ENCODE data around the gene VEGFA. TPM values are rescaled to one million over a fixed set of nuclear protein-coding genes. Genes with fewer than 3 reads are reported as not detected.

The VEGFA gene
- total RNA-seq, 2 experiments from 2014 or later, result 93.7 to 104 TPM

DNA sequence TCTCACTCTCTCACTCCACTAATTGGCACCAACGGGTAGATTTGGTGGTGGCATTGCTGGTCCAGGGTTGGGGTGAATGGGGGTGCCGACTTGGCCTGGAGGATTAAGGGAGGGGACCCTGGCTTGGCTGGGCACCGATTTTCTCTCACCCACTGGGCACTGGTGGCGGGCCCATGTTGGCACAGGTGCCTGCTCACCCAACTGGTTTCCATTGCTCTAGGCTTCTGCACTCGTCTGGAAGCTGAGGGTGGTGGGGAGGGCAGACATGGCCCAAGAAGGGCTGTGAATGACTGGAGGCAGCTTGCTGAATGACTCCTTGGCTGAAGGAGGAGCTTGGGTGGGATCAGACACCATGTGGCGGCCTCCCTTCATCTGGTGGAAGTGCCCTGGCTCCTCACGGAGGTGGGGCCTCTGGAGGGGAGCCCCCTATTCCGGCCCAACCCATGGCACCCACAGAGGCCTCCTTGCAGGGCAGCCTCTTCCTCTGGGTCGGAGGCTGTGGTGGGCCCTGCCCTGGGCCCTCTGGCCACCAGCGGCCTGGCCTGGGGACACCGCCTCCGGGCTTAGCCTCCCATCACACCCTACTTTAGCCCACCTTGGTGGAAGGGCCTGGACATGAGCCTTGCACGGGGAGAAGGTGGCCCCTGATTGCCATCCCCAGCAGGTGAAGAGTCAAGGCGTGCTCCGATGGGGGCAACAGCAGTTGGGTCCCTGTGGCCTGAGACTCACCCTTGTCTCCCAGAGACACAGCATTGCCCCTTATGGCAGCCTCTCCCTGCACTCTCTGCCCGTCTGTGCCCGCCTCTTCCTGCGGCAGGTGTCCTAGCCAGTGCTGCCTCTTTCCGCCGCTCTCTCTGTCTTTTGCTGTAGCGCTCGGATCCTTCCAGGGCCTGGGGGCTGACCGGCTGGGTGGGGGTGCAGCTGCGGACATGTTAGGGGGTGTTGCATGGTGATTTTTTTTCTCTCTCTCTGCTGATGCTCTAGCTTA lies 11.2 kb downstream of the VEGFA start:
- H3K27me3 Mint-ChIP-seq, result no peaks in the 10 kb centered on the region
- peaks cover 8% of the 10 kb centered on the region for H3K4me1 Mint-ChIP-seq (ENCODE audit: low read depth)
- DNase-seq, result no peak
- no peaks in the 10 kb centered on the region for H3K9me3 Mint-ChIP-seq
- peaks cover 82% of the 10 kb centered on the region for H3K36me3 Mint-ChIP-seq (ENCODE audit: low read depth)
- intact Hi-C loops (cut with micrococcal nuclease), result no loop called here
- no peak overlapping the region for H3K27ac Mint-ChIP-seq
- POLR2A ChIA-PET, result no interaction called here
- TF ChIP-seq, protein P1, sequence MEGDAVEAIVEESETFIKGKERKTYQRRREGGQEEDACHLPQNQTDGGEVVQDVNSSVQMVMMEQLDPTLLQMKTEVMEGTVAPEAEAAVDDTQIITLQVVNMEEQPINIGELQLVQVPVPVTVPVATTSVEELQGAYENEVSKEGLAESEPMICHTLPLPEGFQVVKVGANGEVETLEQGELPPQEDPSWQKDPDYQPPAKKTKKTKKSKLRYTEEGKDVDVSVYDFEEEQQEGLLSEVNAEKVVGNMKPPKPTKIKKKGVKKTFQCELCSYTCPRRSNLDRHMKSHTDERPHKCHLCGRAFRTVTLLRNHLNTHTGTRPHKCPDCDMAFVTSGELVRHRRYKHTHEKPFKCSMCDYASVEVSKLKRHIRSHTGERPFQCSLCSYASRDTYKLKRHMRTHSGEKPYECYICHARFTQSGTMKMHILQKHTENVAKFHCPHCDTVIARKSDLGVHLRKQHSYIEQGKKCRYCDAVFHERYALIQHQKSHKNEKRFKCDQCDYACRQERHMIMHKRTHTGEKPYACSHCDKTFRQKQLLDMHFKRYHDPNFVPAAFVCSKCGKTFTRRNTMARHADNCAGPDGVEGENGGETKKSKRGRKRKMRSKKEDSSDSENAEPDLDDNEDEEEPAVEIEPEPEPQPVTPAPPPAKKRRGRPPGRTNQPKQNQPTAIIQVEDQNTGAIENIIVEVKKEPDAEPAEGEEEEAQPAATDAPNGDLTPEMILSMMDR (IDR thresholded peaks at IDR 0.05), result no peak
- CTCF ChIA-PET, result interaction anchor here (2.0 to 3.3 kb wide), 2 partner anchors 8 to 11 kb away, joined by 7 to 11 read pairs; partner anchors contain the start of gene VEGFA
- H3K4me3 Mint-ChIP-seq, result no peak overlapping the region
- no peak for ATAC-seq

GRCh38 chr6:43781941-43782704 lies 12.1 kb downstream of the VEGFA start:
- Mint-ChIP-seq H3K4me1 (ENCODE audit: low read depth) (no peaks in the 10 kb centered on the region), H3K36me3 (ENCODE audit: low read depth) (peaks cover 75% of the 10 kb centered on the region), H3K4me3 (no peak overlapping the region), H3K27me3 (no peaks in the 10 kb centered on the region), H3K9me3 (no peaks in the 10 kb centered on the region), H3K27ac (no peak overlapping the region)
- no peak for DNase-seq
- TF ChIP-seq, protein P1 (IDR thresholded peaks at IDR 0.05), result no peak
- CTCF ChIA-PET, result interaction anchor here (2.0 to 3.3 kb wide), 2 partner anchors 9 to 12 kb away, joined by 7 to 11 read pairs; partner anchors contain the start of gene VEGFA
- POLR2A ChIA-PET, result interaction anchor here (1.0 kb wide), 1 partner anchor 12 kb away, joined by 3 read pairs; the partner anchor contains the start of gene VEGFA
- intact Hi-C loops (cut with micrococcal nuclease), result no loop called here
- ATAC-seq, result no peak

GRCh38 chr6:43782764-43783513 lies 12.9 kb downstream of the VEGFA start:
- Mint-ChIP-seq H3K4me3 (no peak overlapping the region), H3K27me3 (no peaks in the 10 kb centered on the region), H3K27ac (no peak overlapping the region), H3K9me3 (no peaks in the 10 kb centered on the region), H3K4me1 (ENCODE audit: low read depth) (no peaks in the 10 kb centered on the region), H3K36me3 (ENCODE audit: low read depth) (peaks cover 67% of the 10 kb centered on the region)
- POLR2A ChIA-PET, result interaction anchor here (1.0 kb wide), 1 partner anchor 13 kb away, joined by 3 read pairs; the partner anchor contains the start of gene VEGFA
- TF ChIP-seq, protein P1 (IDR thresholded peaks at IDR 0.05), result no peak
- CTCF ChIA-PET, result interaction anchor here (1.0 to 3.3 kb wide), 3 partner anchors 9 to 58 kb away, joined by 3 to 11 read pairs (median 7); partner anchors contain the start of gene VEGFA
- ATAC-seq, result no peak
- no peak for DNase-seq
- intact Hi-C loops (cut with micrococcal nuclease), result no loop called here

- TF ChIP-seq, protein P1 (IDR thresholded peaks at IDR 0.05), result no peak
Observed at GRCh38 chr6:43784049-43784855, 14.2 kb downstream of the VEGFA start.

More at GRCh38 chr6:43784049-43784855, 14.2 kb downstream of the VEGFA start:
- ChIA-PET POLR2A (interaction anchor here (0.7 to 1.0 kb wide), 2 partner anchors 11 to 1096 kb away, joined by 3 read pairs; no protein-coding TSS in a partner anchor), CTCF (interaction anchor here (1.0 to 3.3 kb wide), 2 partner anchors 14 to 60 kb away, joined by 3 to 11 read pairs; partner anchors contain the start of gene VEGFA)
- DNase-seq (no peak), ATAC-seq (no peak)
- Mint-ChIP-seq H3K9me3 (no peaks in the 10 kb centered on the region), H3K27ac (no peak overlapping the region), H3K4me1 (ENCODE audit: low read depth) (no peaks in the 10 kb centered on the region), H3K4me3 (no peak overlapping the region), H3K36me3 (ENCODE audit: low read depth) (peaks cover 54% of the 10 kb centered on the region), H3K27me3 (no peaks in the 10 kb centered on the region)
- intact Hi-C loops (cut with micrococcal nuclease), result no loop called here
